HepG2 (cell line): Measurements from ENCODE around the gene RNF11. TPM values are rescaled to one million over a fixed set of nuclear protein-coding genes. Genes with fewer than 3 reads are reported as not detected.

Experiments used
- CEBPG ChIP-seq: IDR thresholded peaks from 2 replicates; pipeline ENCODE4 v1.6.1; 2016
- FOSL2 ChIP-seq: sonication (generic); formaldehyde crosslinking; IDR thresholded peaks from 2 replicates; pipeline ENCODE4 v1.4.0; 2020; ENCODE audit warnings: missing genetic modification reagents
- MNT ChIP-seq: fragments of 450-650 bp; IDR thresholded peaks from 2 replicates; pipeline ENCODE4 v1.6.1; 2016
- MYPOP ChIP-seq: sonication (generic); formaldehyde crosslinking; IDR thresholded peaks from 2 replicates; pipeline ENCODE4 v1.8.1; 2023; ENCODE audit warnings: mild to moderate bottlenecking, moderate library complexity, missing genetic modification reagents
- NBN ChIP-seq: fragments of 450-650 bp; conservative IDR thresholded peaks from 2 replicates; pipeline ENCODE4 v1.6.1; 2017
- PHF21A ChIP-seq: sonication (generic); formaldehyde crosslinking; IDR thresholded peaks from 2 replicates; pipeline ENCODE4 v1.5.0; 2020; ENCODE audit warnings: mild to moderate bottlenecking, missing genetic modification reagents
- THYN1 ChIP-seq: sonication (generic); formaldehyde crosslinking; IDR thresholded peaks from 2 replicates; pipeline ENCODE4 v1.8.1; 2023; ENCODE audit warnings: low read depth, mild to moderate bottlenecking, moderate library complexity, missing genetic modification reagents, borderline replicate concordance
- TRIM24 ChIP-seq: sonication (generic); formaldehyde crosslinking; IDR thresholded peaks from 2 replicates; pipeline ENCODE4 v1.8.0; 2022; ENCODE audit warnings: mild to moderate bottlenecking, missing genetic modification reagents
- ZBTB7B ChIP-seq: sonication (generic); formaldehyde crosslinking; IDR thresholded peaks from 2 replicates; pipeline ENCODE4 v1.4.0; 2020; ENCODE audit warnings: missing genetic modification reagents
- ZNF251 ChIP-seq: sonication (generic); formaldehyde crosslinking; IDR thresholded peaks from 2 replicates; pipeline ENCODE4 v1.9.0; 2021; ENCODE audit warnings: mild to moderate bottlenecking, missing genetic modification reagents
- ZNF709 ChIP-seq: sonication (generic); formaldehyde crosslinking; IDR thresholded peaks from 2 replicates; pipeline ENCODE4 v1.5.0; 2020; ENCODE audit warnings: mild to moderate bottlenecking, missing genetic modification reagents
- ZNF713 ChIP-seq: sonication (generic); formaldehyde crosslinking; IDR thresholded peaks from 2 replicates; pipeline ENCODE4 v1.4.0; 2020; ENCODE audit warnings: mild to moderate bottlenecking, missing genetic modification reagents
- ZNF784 ChIP-seq: sonication (generic); formaldehyde crosslinking; IDR thresholded peaks from 2 replicates; pipeline ENCODE4 v1.5.1; 2020; ENCODE audit warnings: missing genetic modification reagents, mild to moderate bottlenecking, borderline replicate concordance
- polyA plus RNA-seq, 8 experiments: library from polyadenylated mRNA; depleted of rRNA in 3 of 8; stranded (reverse) in 7 of 8; unstranded in 1 of 8; fragments of >200 nt; fragmentation: Illumina TruSeq in 4 of 8; extraction: Trizol in 4 of 8; gene quantifications; 2 replicates each; pipeline versions ENCODE4 v1.2.1 to v1.2.3, GENCODE V29; 2011 to 2016; ENCODE audit warnings: low read depth in 4 of 8, missing spikeins in 1 of 8, mixed read lengths in 1 of 8; ENCODE audit not compliant: insufficient read depth in 1 of 8
- total RNA-seq, 5 experiments: library from RNA; depleted of rRNA; stranded (reverse); fragments of >200 nt; fragmentation: Illumina TruSeq; extraction: Trizol; gene quantifications; 2 replicates each; pipeline ENCODE4 v1.2.3, GENCODE V29; 2016; ENCODE audit warnings: low read depth in 1 of 5
- TF ChIP-seq, protein P1 (sequence below): sonication (generic); formaldehyde crosslinking; IDR thresholded peaks from 2 replicates; pipeline ENCODE4 v1.5.1; 2020; ENCODE audit warnings: mild to moderate bottlenecking, missing genetic modification reagents, borderline replicate concordance
- TF ChIP-seq, protein P2 (sequence below): sonication (generic); formaldehyde crosslinking; IDR thresholded peaks from 2 replicates; pipeline ENCODE4 v1.5.1; 2020; ENCODE audit warnings: mild to moderate bottlenecking, missing genetic modification reagents, moderate library complexity
- TF ChIP-seq, protein P3 (sequence below): sonication (generic); formaldehyde crosslinking; IDR thresholded peaks from 2 replicates; pipeline ENCODE4 v1.8.1; 2022; ENCODE audit warnings: low read depth, mild to moderate bottlenecking, missing genetic modification reagents

The RNF11 gene
- total and polyA plus RNA-seq, 2 of the 13 experiments (the other 11 are each of a cell fraction or from before 2014, with no cell fraction given), result 41.2 to 48.8 TPM

- TF ChIP-seq MNT, result no peak
- TF ChIP-seq, protein P1, sequence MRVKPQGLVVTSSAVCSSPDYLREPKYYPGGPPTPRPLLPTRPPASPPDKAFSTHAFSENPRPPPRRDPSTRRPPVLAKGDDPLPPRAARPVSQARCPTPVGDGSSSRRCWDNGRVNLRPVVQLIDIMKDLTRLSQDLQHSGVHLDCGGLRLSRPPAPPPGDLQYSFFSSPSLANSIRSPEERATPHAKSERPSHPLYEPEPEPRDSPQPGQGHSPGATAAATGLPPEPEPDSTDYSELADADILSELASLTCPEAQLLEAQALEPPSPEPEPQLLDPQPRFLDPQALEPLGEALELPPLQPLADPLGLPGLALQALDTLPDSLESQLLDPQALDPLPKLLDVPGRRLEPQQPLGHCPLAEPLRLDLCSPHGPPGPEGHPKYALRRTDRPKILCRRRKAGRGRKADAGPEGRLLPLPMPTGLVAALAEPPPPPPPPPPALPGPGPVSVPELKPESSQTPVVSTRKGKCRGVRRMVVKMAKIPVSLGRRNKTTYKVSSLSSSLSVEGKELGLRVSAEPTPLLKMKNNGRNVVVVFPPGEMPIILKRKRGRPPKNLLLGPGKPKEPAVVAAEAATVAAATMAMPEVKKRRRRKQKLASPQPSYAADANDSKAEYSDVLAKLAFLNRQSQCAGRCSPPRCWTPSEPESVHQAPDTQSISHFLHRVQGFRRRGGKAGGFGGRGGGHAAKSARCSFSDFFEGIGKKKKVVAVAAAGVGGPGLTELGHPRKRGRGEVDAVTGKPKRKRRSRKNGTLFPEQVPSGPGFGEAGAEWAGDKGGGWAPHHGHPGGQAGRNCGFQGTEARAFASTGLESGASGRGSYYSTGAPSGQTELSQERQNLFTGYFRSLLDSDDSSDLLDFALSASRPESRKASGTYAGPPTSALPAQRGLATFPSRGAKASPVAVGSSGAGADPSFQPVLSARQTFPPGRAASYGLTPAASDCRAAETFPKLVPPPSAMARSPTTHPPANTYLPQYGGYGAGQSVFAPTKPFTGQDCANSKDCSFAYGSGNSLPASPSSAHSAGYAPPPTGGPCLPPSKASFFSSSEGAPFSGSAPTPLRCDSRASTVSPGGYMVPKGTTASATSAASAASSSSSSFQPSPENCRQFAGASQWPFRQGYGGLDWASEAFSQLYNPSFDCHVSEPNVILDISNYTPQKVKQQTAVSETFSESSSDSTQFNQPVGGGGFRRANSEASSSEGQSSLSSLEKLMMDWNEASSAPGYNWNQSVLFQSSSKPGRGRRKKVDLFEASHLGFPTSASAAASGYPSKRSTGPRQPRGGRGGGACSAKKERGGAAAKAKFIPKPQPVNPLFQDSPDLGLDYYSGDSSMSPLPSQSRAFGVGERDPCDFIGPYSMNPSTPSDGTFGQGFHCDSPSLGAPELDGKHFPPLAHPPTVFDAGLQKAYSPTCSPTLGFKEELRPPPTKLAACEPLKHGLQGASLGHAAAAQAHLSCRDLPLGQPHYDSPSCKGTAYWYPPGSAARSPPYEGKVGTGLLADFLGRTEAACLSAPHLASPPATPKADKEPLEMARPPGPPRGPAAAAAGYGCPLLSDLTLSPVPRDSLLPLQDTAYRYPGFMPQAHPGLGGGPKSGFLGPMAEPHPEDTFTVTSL (CRISPR knock-in tag), result no peak
- TF ChIP-seq ZNF709 (CRISPR knock-in tag), result no peak
- no peak for TF ChIP-seq CEBPG (CRISPR knock-in tag)
- TF ChIP-seq TRIM24 (CRISPR knock-in tag), result no peak
- no peak for TF ChIP-seq MYPOP
- TF ChIP-seq PHF21A (CRISPR knock-in tag), result 0 out of 2 replicates have a peak, but pooled peaks have one; percentile 13
- no peak for TF ChIP-seq ZBTB7B (CRISPR knock-in tag)
- no peak for TF ChIP-seq NBN
- no peak for TF ChIP-seq ZNF713
- peak; percentile 53; the same call in 1 of the 2 replicates for TF ChIP-seq FOSL2 (CRISPR knock-in tag)
- no peak for TF ChIP-seq THYN1 (CRISPR knock-in tag)
- TF ChIP-seq, protein P2, sequence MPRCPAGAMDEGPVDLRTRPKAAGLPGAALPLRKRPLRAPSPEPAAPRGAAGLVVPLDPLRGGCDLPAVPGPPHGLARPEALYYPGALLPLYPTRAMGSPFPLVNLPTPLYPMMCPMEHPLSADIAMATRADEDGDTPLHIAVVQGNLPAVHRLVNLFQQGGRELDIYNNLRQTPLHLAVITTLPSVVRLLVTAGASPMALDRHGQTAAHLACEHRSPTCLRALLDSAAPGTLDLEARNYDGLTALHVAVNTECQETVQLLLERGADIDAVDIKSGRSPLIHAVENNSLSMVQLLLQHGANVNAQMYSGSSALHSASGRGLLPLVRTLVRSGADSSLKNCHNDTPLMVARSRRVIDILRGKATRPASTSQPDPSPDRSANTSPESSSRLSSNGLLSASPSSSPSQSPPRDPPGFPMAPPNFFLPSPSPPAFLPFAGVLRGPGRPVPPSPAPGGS (CRISPR knock-in tag), result no peak
- no peak for TF ChIP-seq ZNF251 (CRISPR knock-in tag)
- TF ChIP-seq ZNF784 (CRISPR knock-in tag), result no peak
- TF ChIP-seq, protein P3, sequence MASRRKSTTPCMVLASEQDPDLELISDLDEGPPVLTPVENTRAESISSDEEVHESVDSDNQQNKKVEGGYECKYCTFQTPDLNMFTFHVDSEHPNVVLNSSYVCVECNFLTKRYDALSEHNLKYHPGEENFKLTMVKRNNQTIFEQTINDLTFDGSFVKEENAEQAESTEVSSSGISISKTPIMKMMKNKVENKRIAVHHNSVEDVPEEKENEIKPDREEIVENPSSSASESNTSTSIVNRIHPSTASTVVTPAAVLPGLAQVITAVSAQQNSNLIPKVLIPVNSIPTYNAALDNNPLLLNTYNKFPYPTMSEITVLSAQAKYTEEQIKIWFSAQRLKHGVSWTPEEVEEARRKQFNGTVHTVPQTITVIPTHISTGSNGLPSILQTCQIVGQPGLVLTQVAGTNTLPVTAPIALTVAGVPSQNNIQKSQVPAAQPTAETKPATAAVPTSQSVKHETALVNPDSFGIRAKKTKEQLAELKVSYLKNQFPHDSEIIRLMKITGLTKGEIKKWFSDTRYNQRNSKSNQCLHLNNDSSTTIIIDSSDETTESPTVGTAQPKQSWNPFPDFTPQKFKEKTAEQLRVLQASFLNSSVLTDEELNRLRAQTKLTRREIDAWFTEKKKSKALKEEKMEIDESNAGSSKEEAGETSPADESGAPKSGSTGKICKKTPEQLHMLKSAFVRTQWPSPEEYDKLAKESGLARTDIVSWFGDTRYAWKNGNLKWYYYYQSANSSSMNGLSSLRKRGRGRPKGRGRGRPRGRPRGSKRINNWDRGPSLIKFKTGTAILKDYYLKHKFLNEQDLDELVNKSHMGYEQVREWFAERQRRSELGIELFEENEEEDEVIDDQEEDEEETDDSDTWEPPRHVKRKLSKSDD (CRISPR knock-in tag), result no peak
Measured at GRCh38 chr1:51234721-51235425, 1.2 kb upstream of the RNF11 start (continued).
